ENCODE measurements around the gene ANKS1A.

ANKS1A gene

GRCh38 chr6:35013701-35014100 lies 124.6 kb downstream of the ANKS1A start:
- Histone ChIP-seq H3K27me3 (ENCODE audit: insufficient read depth, low read length) (no peaks in the 10 kb centered on the region), H3K27ac (ENCODE audit: low read depth, low read length) (no peak overlapping the region), H3K36me3 (ENCODE audit: control insufficient read depth in 1 of 2, insufficient read depth in 2 of 2, low read length in 2 of 2) (peaks cover 16 to 28% of the 10 kb centered on the region in 2 experiments), H3K4me3 (ENCODE audit: low read depth, low read length) (no peak overlapping the region), H3K9me3 (ENCODE audit: insufficient read depth, low read depth, low read length) (no peaks in the 10 kb centered on the region), H3K4me2 (ENCODE audit: low read length) (no peak overlapping the region), H3K18ac (ENCODE audit: low read length) (no peak overlapping the region), H3K23ac (ENCODE audit: low read length) (no peak overlapping the region), H4K8ac (ENCODE audit: low read depth, low read length) (no peak overlapping the region), H4K12ac (ENCODE audit: low read depth, low read length) (no peak overlapping the region), H3K9ac (ENCODE audit: low read length) (no peak overlapping the region), H3K79me2 (ENCODE audit: control insufficient read depth, insufficient read depth, low read length, poor library complexity) (peaks cover 32% of the 10 kb centered on the region), H2AK5ac (ENCODE audit: low read length) (no peak overlapping the region), H3K4ac (ENCODE audit: low read depth, low read length) (peak overlapping the region; percentile 68), H2BK5ac (ENCODE audit: low read depth, low read length, poor library complexity) (no peak overlapping the region), H3K4me1 (ENCODE audit: control insufficient read depth in 1 of 2, insufficient read depth in 2 of 2, low read length in 2 of 2) (peaks cover 20 to 32% of the 10 kb centered on the region in 2 experiments), H2AFZ (ENCODE audit: insufficient read depth, low read length, poor library complexity) (no peak overlapping the region), H4K91ac (ENCODE audit: low read depth, low read length) (no peak overlapping the region), H3K79me1 (ENCODE audit: low read length) (no peaks in the 10 kb centered on the region), H3K14ac (ENCODE audit: low read length) (no peak overlapping the region), H2BK12ac (ENCODE audit: low read length) (no peak overlapping the region), H2BK120ac (ENCODE audit: insufficient read depth, low read length, poor library complexity) (no peak overlapping the region)
- no peak for DNase-seq
- no CpG with 5 or more reads among the region's 6 CpGs for WGBS (ENCODE audit: extremely low coverage, insufficient coverage, insufficient read length)

- Histone ChIP-seq H4K8ac (ENCODE audit: low read depth, low read length) (no peak overlapping the region), H2BK5ac (ENCODE audit: low read depth, low read length, poor library complexity) (no peak overlapping the region), H2BK120ac (ENCODE audit: insufficient read depth, low read length, poor library complexity) (no peak overlapping the region), H2AFZ (ENCODE audit: insufficient read depth, low read length, poor library complexity) (no peak overlapping the region), H4K12ac (ENCODE audit: low read depth, low read length) (no peak overlapping the region), H3K9ac (ENCODE audit: low read length) (no peak overlapping the region), H2BK12ac (ENCODE audit: low read length) (no peak overlapping the region), H3K79me2 (ENCODE audit: control insufficient read depth, insufficient read depth, low read length, poor library complexity) (peaks cover 32% of the 10 kb centered on the region), H3K18ac (ENCODE audit: low read length) (no peak overlapping the region), H3K27ac (ENCODE audit: low read depth, low read length) (no peak overlapping the region), H3K27me3 (ENCODE audit: insufficient read depth, low read length) (no peaks in the 10 kb centered on the region), H3K9me3 (ENCODE audit: insufficient read depth, low read depth, low read length) (no peaks in the 10 kb centered on the region), H3K14ac (ENCODE audit: low read length) (no peak overlapping the region), H4K91ac (ENCODE audit: low read depth, low read length) (no peak overlapping the region), H3K4me1 (ENCODE audit: control insufficient read depth in 1 of 2, insufficient read depth in 2 of 2, low read length in 2 of 2) (peaks cover 20 to 31% of the 10 kb centered on the region in 2 experiments), H2AK5ac (ENCODE audit: low read length) (no peak overlapping the region), H3K23ac (ENCODE audit: low read length) (no peak overlapping the region), H3K4me2 (ENCODE audit: low read length) (no peak overlapping the region), H3K4me3 (ENCODE audit: low read depth, low read length) (no peak overlapping the region), H3K36me3 (ENCODE audit: control insufficient read depth in 1 of 2, insufficient read depth in 2 of 2, low read length in 2 of 2) (peaks cover 16 to 35% of the 10 kb centered on the region in 2 experiments), H3K79me1 (ENCODE audit: low read length) (no peaks in the 10 kb centered on the region), H3K4ac (ENCODE audit: low read depth, low read length) (peak overlapping the region; percentile 97)
- no peak for DNase-seq
- no CpG with 5 or more reads among the region's 1 CpG for WGBS (ENCODE audit: extremely low coverage, insufficient coverage, insufficient read length)
These were observed 125.3 kb downstream of the ANKS1A start for GRCh38 chr6:35014341-35014740.

DNA sequence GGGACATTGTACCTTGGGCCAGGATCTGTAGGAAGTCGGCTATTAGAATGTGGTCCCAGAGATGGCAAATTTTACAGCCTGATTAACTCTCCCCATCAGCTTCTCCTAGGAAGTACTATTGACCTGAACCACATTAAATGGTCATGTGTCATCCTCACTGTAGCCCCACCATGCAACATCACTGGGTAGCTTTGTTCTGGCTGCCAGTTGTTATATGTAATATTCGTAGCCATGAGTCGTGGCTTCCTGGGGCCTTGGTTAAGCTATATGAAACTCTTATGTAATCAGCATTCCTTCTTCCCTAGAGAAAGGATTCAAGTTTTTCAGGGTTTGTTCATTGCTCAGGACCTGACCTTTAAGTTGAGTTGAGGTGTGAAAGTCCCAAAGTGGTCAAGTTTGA lies 125.7 kb downstream of the ANKS1A start:
- H3K27ac ChIP-seq (ENCODE audit: low read depth, low read length), result no peak overlapping the region
- H2BK5ac ChIP-seq (ENCODE audit: low read depth, low read length, poor library complexity), result no peak overlapping the region
- peak in 1 of 2 donors; percentile 50 for DNase-seq
- H3K23ac ChIP-seq (ENCODE audit: low read length), result no peak overlapping the region
- no peak overlapping the region for H4K8ac ChIP-seq (ENCODE audit: low read depth, low read length)
- no peak overlapping the region for H3K14ac ChIP-seq (ENCODE audit: low read length)
- H3K4me2 ChIP-seq (ENCODE audit: low read length), result no peak overlapping the region
- no peak overlapping the region for H2AFZ ChIP-seq (ENCODE audit: insufficient read depth, low read length, poor library complexity)
- H3K18ac ChIP-seq (ENCODE audit: low read length), result no peak overlapping the region
- H2AK5ac ChIP-seq (ENCODE audit: low read length), result no peak overlapping the region
- no peak overlapping the region for H4K12ac ChIP-seq (ENCODE audit: low read depth, low read length)
- H3K79me1 ChIP-seq (ENCODE audit: low read length), result no peaks in the 10 kb centered on the region
- peaks cover 31% of the 10 kb centered on the region for H3K79me2 ChIP-seq (ENCODE audit: control insufficient read depth, insufficient read depth, low read length, poor library complexity)
- no peaks in the 10 kb centered on the region for H3K9me3 ChIP-seq (ENCODE audit: insufficient read depth, low read depth, low read length)
- no peak overlapping the region for H3K4me3 ChIP-seq (ENCODE audit: low read depth, low read length)
- no CpG with 5 or more reads among the region's 3 CpGs for WGBS (ENCODE audit: extremely low coverage, insufficient coverage, insufficient read length)
- no peak overlapping the region for H4K91ac ChIP-seq (ENCODE audit: low read depth, low read length)
- H2BK12ac ChIP-seq (ENCODE audit: low read length), result no peak overlapping the region
- no peak overlapping the region for H3K9ac ChIP-seq (ENCODE audit: low read length)
- H3K27me3 ChIP-seq (ENCODE audit: insufficient read depth, low read length), result no peaks in the 10 kb centered on the region
- H3K4ac ChIP-seq (ENCODE audit: low read depth, low read length), result peak overlapping the region; percentile 97
- peaks cover 16 to 36% of the 10 kb centered on the region in 2 experiments for H3K36me3 ChIP-seq (ENCODE audit: control insufficient read depth in 1 of 2, insufficient read depth in 2 of 2, low read length in 2 of 2)
- peaks cover 20 to 31% of the 10 kb centered on the region in 2 experiments for H3K4me1 ChIP-seq (ENCODE audit: control insufficient read depth in 1 of 2, insufficient read depth in 2 of 2, low read length in 2 of 2)
- H2BK120ac ChIP-seq (ENCODE audit: insufficient read depth, low read length, poor library complexity), result no peak overlapping the region

DNA sequence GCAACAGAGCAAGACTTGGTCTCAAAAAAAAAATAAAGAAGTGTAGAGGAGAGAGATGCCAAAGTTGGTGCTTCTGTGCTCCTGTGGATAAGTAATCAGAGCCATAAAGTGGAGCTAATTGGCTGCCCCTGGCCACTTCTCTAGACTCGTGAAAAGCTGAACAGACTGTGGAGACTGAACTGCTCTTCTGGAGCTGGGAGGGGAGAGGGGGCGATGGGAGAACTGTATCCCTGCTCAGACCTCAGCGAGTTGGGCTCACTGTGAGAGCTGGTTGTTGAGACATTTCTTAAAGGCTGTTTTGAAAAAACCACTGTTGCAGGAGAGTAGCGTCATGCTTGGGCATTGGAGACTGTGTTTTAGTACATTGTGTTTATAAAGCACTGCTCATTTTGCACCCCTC lies 126.4 kb downstream of the ANKS1A start:
- H3K4me2 ChIP-seq (ENCODE audit: low read length), result no peak overlapping the region
- no peak overlapping the region for H2AK5ac ChIP-seq (ENCODE audit: low read length)
- no peak overlapping the region for H2BK12ac ChIP-seq (ENCODE audit: low read length)
- H3K18ac ChIP-seq (ENCODE audit: low read length), result no peak overlapping the region
- no peak overlapping the region for H3K4me3 ChIP-seq (ENCODE audit: low read depth, low read length)
- no peak overlapping the region for H2BK5ac ChIP-seq (ENCODE audit: low read depth, low read length, poor library complexity)
- H2AFZ ChIP-seq (ENCODE audit: insufficient read depth, low read length, poor library complexity), result no peak overlapping the region
- peaks cover 17 to 41% of the 10 kb centered on the region in 2 experiments for H3K36me3 ChIP-seq (ENCODE audit: control insufficient read depth in 1 of 2, insufficient read depth in 2 of 2, low read length in 2 of 2)
- peaks cover 30% of the 10 kb centered on the region for H3K79me2 ChIP-seq (ENCODE audit: control insufficient read depth, insufficient read depth, low read length, poor library complexity)
- H3K79me1 ChIP-seq (ENCODE audit: low read length), result no peaks in the 10 kb centered on the region
- no peak overlapping the region for H3K14ac ChIP-seq (ENCODE audit: low read length)
- no peaks in the 10 kb centered on the region for H3K27me3 ChIP-seq (ENCODE audit: insufficient read depth, low read length)
- no peak overlapping the region for H3K23ac ChIP-seq (ENCODE audit: low read length)
- H2BK120ac ChIP-seq (ENCODE audit: insufficient read depth, low read length, poor library complexity), result no peak overlapping the region
- H4K91ac ChIP-seq (ENCODE audit: low read depth, low read length), result no peak overlapping the region
- H3K4me1 ChIP-seq (ENCODE audit: control insufficient read depth in 1 of 2, insufficient read depth in 2 of 2, low read length in 2 of 2), result peaks cover 17 to 28% of the 10 kb centered on the region in 2 experiments
- H4K8ac ChIP-seq (ENCODE audit: low read depth, low read length), result no peak overlapping the region
- H3K9ac ChIP-seq (ENCODE audit: low read length), result no peak overlapping the region
- WGBS (ENCODE audit: extremely low coverage, insufficient coverage, insufficient read length), result no CpG with 5 or more reads among the region's 4 CpGs
- H3K27ac ChIP-seq (ENCODE audit: low read depth, low read length), result no peak overlapping the region
- H4K12ac ChIP-seq (ENCODE audit: low read depth, low read length), result no peak overlapping the region
- H3K4ac ChIP-seq (ENCODE audit: low read depth, low read length), result peak overlapping the region; percentile 74
- H3K9me3 ChIP-seq (ENCODE audit: insufficient read depth, low read depth, low read length), result no peaks in the 10 kb centered on the region
- DNase-seq, result no peak

All from trophoblast cell (in vitro differentiated cells and primary cell).